ENCODE data around the gene WDR72. TPM values are rescaled to one million over a fixed set of nuclear protein-coding genes. Genes with fewer than 3 reads are reported as not detected.

WDR72 gene
- total and polyA plus RNA-seq, 2 of the 8 experiments (the other 6 are each of a cell fraction or from before 2014, with no cell fraction given) = 1.2 to 1.9 TPM

DNA sequence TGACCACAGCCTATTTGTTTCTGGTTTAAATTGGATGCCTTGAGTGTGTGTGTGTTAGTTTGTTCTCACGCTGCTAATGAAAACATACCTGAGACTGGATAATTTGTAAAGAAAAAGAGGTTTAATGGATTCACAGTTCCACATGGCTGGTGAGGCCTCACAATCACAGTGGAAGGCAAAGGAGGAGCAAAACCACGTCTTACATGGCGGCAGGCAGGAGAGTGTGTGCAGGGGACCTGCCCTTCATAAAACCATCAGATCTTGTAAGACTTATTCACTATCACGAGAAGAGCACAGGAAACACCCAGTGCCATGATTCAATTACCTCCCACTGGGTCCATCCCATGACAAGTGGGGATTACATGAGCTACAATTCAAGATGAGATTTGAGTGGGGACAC lies 260.5 kb downstream of the WDR72 start (continued):
- TF ChIP-seq, protein P1, sequence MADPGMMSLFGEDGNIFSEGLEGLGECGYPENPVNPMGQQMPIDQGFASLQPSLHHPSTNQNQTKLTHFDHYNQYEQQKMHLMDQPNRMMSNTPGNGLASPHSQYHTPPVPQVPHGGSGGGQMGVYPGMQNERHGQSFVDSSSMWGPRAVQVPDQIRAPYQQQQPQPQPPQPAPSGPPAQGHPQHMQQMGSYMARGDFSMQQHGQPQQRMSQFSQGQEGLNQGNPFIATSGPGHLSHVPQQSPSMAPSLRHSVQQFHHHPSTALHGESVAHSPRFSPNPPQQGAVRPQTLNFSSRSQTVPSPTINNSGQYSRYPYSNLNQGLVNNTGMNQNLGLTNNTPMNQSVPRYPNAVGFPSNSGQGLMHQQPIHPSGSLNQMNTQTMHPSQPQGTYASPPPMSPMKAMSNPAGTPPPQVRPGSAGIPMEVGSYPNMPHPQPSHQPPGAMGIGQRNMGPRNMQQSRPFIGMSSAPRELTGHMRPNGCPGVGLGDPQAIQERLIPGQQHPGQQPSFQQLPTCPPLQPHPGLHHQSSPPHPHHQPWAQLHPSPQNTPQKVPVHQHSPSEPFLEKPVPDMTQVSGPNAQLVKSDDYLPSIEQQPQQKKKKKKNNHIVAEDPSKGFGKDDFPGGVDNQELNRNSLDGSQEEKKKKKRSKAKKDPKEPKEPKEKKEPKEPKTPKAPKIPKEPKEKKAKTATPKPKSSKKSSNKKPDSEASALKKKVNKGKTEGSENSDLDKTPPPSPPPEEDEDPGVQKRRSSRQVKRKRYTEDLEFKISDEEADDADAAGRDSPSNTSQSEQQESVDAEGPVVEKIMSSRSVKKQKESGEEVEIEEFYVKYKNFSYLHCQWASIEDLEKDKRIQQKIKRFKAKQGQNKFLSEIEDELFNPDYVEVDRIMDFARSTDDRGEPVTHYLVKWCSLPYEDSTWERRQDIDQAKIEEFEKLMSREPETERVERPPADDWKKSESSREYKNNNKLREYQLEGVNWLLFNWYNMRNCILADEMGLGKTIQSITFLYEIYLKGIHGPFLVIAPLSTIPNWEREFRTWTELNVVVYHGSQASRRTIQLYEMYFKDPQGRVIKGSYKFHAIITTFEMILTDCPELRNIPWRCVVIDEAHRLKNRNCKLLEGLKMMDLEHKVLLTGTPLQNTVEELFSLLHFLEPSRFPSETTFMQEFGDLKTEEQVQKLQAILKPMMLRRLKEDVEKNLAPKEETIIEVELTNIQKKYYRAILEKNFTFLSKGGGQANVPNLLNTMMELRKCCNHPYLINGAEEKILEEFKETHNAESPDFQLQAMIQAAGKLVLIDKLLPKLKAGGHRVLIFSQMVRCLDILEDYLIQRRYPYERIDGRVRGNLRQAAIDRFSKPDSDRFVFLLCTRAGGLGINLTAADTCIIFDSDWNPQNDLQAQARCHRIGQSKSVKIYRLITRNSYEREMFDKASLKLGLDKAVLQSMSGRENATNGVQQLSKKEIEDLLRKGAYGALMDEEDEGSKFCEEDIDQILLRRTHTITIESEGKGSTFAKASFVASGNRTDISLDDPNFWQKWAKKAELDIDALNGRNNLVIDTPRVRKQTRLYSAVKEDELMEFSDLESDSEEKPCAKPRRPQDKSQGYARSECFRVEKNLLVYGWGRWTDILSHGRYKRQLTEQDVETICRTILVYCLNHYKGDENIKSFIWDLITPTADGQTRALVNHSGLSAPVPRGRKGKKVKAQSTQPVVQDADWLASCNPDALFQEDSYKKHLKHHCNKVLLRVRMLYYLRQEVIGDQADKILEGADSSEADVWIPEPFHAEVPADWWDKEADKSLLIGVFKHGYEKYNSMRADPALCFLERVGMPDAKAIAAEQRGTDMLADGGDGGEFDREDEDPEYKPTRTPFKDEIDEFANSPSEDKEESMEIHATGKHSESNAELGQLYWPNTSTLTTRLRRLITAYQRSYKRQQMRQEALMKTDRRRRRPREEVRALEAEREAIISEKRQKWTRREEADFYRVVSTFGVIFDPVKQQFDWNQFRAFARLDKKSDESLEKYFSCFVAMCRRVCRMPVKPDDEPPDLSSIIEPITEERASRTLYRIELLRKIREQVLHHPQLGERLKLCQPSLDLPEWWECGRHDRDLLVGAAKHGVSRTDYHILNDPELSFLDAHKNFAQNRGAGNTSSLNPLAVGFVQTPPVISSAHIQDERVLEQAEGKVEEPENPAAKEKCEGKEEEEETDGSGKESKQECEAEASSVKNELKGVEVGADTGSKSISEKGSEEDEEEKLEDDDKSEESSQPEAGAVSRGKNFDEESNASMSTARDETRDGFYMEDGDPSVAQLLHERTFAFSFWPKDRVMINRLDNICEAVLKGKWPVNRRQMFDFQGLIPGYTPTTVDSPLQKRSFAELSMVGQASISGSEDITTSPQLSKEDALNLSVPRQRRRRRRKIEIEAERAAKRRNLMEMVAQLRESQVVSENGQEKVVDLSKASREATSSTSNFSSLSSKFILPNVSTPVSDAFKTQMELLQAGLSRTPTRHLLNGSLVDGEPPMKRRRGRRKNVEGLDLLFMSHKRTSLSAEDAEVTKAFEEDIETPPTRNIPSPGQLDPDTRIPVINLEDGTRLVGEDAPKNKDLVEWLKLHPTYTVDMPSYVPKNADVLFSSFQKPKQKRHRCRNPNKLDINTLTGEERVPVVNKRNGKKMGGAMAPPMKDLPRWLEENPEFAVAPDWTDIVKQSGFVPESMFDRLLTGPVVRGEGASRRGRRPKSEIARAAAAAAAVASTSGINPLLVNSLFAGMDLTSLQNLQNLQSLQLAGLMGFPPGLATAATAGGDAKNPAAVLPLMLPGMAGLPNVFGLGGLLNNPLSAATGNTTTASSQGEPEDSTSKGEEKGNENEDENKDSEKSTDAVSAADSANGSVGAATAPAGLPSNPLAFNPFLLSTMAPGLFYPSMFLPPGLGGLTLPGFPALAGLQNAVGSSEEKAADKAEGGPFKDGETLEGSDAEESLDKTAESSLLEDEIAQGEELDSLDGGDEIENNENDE (IDR thresholded peaks at IDR 0.05; ENCODE audit: insufficient replicate concordance, low read length) = no peak
- no peak for TF ChIP-seq JUND (IDR thresholded peaks at IDR 0.05; ENCODE audit: low read length)
